Fibroblast of villous mesenchyme (primary cell): ENCODE results near the gene SPATA2. TPM values are rescaled to one million over a fixed set of nuclear protein-coding genes. Genes with fewer than 3 reads are reported as not detected.

ENCODE experiments used
- DNase-seq: peaks from one replicate; pipeline ENCODE4 v3.0.0-alpha.2; 2010; ENCODE audit warnings: low read depth
- H3K4me3 ChIP-seq: 2 replicates; pipeline ENCODE4 v1.5.1; 2011; ENCODE audit warnings: low read depth, mild to moderate bottlenecking, low read length
- total RNA-seq: library from RNA; depleted of rRNA; stranded (reverse); fragments of >200 nt; gene quantifications from 2 replicates; pipeline ENCODE4 v1.2.3, GENCODE V29; 2012
- TF ChIP-seq, protein P1 (sequence below): IDR thresholded peaks from 2 replicates; pipeline ENCODE4 v1.5.1; 2012; ENCODE audit warnings: low read depth, mild to moderate bottlenecking, low read length; ENCODE audit not compliant: insufficient read depth

Gene SPATA2
- total RNA-seq, 1 donor: 3.9 TPM

DNA sequence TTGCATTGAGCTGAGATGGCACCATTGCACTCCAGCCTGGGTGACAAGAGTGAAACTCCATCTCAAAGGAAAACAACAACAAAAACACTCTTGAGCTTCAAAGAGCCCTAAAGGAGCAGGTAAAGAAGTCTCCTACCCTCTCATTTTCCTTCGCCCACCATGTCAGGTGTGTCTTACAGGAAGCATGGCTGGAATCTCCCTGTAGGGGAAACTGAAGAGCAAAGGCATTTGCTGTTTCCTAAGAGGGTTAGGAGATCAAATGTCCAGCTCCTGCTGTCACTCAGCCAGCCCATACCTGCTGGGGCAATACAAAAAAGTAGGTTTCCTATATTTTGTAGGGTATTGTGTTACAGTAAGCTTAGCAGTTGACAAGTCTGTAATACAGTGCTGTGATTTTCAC lies 43.3 kb downstream of the SPATA2 start:
- no peak overlapping the region for H3K4me3 ChIP-seq
- DNase-seq: no peak
- TF ChIP-seq, protein P1, sequence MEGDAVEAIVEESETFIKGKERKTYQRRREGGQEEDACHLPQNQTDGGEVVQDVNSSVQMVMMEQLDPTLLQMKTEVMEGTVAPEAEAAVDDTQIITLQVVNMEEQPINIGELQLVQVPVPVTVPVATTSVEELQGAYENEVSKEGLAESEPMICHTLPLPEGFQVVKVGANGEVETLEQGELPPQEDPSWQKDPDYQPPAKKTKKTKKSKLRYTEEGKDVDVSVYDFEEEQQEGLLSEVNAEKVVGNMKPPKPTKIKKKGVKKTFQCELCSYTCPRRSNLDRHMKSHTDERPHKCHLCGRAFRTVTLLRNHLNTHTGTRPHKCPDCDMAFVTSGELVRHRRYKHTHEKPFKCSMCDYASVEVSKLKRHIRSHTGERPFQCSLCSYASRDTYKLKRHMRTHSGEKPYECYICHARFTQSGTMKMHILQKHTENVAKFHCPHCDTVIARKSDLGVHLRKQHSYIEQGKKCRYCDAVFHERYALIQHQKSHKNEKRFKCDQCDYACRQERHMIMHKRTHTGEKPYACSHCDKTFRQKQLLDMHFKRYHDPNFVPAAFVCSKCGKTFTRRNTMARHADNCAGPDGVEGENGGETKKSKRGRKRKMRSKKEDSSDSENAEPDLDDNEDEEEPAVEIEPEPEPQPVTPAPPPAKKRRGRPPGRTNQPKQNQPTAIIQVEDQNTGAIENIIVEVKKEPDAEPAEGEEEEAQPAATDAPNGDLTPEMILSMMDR: no peak

DNA sequence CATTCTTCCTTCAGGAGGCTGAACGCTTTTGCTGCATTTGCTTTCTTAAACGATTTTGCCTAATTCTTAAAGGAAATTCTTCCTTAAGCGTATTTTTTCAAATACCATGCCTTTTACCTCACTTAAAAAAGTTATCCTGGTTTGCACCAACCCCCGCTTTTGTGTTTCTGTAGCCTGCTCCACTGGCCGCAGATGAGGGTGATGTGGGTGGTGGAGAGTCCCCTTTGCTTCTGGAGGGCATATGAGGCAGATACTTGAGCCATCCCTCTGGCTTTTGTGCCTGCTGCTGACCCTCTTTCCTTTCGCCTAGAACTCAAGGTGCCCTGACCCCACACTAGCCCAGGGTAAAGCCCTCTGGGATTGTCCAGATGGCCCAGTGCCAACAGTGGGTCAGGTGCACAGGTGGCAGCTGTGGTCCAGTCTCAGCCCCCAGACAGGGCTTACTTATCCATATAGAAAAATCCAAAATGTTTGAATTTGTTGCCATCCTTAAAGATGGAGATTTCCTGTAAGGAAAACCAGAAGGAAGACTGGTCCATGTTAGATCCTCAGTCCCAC lies 43.9 kb downstream of the SPATA2 start:
- no peak for DNase-seq
- TF ChIP-seq, protein P1: no peak
- H3K4me3 ChIP-seq: no peak overlapping the region

DNA sequence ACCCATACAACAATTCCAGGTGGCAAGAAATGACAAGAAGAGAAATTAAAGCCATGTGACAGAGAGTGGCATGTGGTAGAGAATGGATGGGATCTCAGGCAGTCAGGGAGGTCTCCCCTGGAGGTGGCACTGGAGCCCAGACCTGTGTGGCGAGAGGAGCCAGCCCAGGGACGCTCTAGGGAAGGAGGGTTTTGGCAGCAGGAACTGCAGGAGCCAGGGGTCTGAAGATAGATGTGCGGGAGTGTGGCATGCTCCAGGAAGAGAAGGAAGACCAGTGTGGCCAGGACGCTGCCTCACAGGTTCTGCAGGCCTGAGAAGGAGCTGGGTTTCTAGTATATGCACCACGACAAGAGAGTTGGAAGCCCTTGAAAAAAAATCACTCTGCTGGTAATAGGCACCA lies 45.1 kb downstream of the SPATA2 start:
- no peak overlapping the region for H3K4me3 ChIP-seq
- TF ChIP-seq, protein P1: no peak
- no peak for DNase-seq

- H3K4me3 ChIP-seq: no peak overlapping the region
- DNase-seq: no peak
- TF ChIP-seq, protein P1: no peak
These were observed 46.4 kb downstream of the SPATA2 start for GRCh38 chr20:49868964-49869363.

DNA sequence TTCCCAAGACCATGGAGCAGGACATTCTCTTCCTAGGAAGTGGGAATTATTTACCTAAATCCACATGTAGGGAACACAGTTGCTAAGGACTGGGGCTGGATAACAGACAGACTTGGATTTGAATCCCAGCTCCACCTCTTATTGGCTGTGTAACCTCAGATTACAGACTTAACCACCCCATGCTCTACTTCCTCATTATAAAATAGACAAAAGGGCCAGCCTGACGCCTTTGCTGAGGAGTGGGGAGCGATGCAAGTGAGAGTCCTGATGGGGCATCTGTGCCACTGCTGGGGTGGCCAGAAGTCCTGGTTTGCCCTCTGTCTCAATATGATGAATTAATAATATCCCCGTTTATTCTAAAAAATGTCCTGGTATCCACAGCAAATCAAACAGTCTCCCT lies 46.8 kb downstream of the SPATA2 start:
- H3K4me3 ChIP-seq: no peak overlapping the region
- no peak for DNase-seq
- TF ChIP-seq, protein P1: no peak

DNA sequence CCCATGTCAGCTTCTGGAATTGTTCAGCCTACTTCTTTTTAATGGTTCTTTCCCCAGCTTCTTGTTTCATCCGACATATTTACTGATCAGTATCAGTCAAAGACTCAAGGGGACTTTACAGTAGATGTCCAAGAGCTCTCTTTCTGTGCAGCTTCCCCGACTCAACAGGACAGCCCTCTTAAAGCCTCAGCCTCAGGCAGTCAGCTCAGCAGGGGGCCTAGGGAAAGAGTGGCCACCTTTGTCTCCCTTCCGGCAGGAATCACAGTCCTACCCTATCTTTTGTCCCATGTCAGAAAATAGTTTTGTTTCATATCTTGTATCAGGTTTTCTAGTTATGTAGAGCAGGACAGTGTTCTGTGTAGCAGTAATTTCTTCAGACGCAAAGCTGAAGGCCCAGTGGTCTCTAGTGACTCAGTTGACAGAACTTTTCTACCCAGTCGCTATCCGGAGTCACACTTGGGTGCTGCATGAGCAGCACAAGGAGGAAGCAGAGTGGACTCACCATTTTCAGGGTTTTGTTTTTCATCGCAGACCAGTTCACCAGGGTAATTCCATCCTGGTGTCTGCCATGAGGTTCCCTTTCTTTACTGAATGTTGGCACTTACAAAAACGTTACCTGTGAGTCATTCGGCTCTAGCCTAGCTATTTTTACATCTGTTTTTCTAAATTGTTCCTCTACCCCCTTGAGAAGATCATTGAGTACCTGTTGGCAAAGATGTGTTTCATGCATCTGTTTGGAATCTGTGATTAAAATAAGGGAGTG lies 47.7 kb downstream of the SPATA2 start:
- no peak overlapping the region for H3K4me3 ChIP-seq
- DNase-seq: no peak
- TF ChIP-seq, protein P1: no peak

- no peak overlapping the region for H3K4me3 ChIP-seq
- TF ChIP-seq, protein P1: no peak
- DNase-seq: peak; percentile 95
These were observed 49.3 kb downstream of the SPATA2 start for GRCh38 chr20:49866051-49866450.
